HG02571 (cell line): ENCODE data around the gene PRR18.
A peak's percentile ranks its signal among the peaks of the same experiment; 100 is the strongest.

Experiments used
- ATAC-seq: cut with Tn5 transposase; IDR thresholded peaks from one replicate; pipeline ENCODE4 v1.9.1; 2021; ENCODE audit warnings: mild to moderate bottlenecking, moderate library complexity; ENCODE audit not compliant: unreplicated experiment

PRR18 gene

DNA sequence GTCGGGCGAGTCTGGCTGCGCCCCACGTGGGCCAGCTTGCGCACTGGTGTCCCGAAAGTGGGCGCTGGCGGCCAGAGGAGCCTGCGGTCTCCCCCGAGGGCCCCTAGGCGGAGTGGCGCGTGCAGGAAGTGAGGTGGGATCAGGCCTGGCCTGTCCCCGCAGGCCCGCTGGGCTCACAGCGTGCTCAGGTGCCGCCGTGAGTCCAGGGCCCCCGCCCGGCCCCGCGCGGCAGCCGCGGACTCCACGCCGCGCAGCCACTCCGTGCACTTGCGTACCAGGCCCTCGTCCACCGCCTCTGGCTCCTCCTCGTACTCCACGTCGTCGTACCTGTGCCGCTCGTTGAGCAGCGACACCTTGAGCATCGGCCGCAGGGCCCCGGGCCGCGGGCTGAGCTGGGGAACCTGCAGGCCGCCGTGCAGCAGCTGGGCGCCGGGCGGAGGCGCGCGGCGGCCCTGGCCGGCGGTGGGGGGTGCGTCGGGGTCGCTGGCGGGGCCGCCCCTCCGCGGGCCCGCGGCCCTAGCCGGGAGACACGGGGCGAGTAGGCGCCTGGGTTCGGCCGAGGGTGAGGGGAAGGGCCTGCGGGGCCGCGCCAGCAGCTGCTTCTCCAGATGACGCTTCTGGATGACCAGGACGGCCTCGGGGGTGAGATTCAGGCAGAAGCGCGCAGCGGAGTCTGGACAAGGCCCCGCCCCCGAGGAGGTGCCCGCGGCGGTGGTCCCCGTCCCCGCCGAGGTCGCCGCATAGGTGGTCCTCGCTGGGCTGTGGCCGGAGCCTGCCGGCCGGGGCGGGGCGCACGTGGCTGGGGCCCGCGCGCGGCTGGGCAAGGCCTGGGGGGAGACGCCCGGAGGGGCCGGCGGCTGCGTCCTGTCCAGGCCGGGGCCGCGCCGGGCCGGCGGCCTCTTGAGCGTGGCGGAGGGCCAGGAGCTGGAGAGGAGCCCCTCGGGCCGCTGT lies 835 bp downstream of the PRR18 start:
- peak; percentile 34 for ATAC-seq

- ATAC-seq, result no peak
Observed at GRCh38 chr6:166306378-166307081, 1.7 kb downstream of the PRR18 start.

DNA sequence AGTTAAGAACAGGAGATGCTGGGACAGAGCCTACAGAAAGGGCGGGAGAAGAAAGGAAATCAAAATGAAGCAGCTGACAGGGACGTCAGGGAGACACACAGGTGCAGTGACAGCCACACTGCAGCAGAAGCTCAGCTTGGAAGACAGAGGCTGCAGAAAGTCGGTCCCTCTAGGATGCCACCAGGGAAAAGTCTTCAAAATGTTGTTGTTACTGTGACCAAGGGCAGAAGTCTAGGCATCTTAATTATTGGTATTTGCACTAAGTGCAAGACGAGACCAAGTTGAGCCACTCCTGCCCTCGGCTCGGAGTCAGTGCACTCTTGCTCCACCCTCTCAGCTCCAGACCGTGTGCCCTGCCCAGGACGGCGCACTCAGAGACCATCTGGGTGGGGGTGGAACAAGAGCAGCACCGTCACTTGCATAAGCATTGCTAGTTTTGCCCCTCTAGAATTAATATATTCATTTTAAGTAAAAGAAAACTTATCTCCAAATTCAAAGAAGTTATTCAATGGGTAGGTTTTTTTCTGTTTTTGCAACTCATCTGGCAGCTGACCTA lies 2.6 kb downstream of the PRR18 start:
- no peak for ATAC-seq

- no peak for ATAC-seq
Observed at GRCh38 chr6:166304106-166304505, 4.1 kb downstream of the PRR18 start.

- ATAC-seq, result no peak
Observed at GRCh38 chr6:166301611-166302529, 6.3 kb downstream of the PRR18 start.

DNA sequence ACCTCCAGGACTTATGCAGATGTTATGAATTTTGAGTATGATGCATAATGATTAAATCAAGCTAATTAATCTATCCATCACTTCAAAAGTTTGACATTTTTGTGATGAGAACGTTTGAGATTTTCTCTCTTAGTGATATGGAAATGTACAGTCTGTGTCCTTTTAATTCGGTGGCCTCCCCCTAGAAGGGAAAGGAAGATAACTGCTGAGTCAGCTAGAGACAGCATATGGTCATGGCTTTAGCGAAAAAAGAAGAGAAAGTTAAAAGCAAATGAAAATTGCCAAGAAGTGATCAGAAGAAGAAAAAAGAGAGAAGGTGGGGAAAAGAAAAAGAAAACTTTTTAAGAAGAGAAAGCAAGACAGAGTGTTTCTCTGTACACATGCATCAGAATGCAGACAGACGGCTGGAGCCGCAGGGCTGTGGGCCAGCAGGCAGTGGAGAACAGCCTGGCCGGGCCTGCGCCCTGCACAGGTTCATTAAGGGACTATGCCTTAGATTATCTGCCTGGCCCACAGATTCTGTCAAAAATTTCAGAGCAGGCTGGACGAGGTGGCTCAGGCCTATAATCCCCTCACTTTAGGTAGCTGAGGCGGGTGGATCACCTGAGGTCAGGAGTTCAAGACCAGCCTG lies 7.7 kb downstream of the PRR18 start:
- ATAC-seq, result no peak

DNA sequence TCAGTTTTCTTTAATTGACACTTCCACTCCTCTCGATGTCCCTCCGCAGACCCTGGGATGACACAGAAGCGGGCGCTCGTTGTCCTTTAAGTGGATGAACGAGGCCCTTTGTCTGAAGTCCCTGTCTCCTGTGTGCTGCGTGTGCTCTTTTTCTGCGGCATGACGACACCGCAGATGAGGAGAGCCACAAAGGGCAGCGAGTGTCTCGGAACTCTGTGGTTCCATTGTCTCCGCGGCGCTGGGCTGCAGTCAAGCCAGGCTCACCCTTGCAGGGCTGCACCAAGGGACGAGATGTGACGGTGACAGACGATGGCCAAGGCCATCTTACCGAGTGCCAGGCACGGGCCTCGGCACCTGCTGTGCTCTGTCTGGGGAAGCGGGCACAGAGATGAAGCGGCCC lies 10.6 kb downstream of the PRR18 start:
- no peak for ATAC-seq

GRCh38 chr6:166296035-166296883 lies 11.9 kb downstream of the PRR18 start:
- no peak for ATAC-seq

GRCh38 chr6:166293731-166294584 lies 14.2 kb downstream of the PRR18 start:
- ATAC-seq, result no peak

GRCh38 chr6:166289207-166290060 lies 18.8 kb downstream of the PRR18 start:
- no peak for ATAC-seq

DNA sequence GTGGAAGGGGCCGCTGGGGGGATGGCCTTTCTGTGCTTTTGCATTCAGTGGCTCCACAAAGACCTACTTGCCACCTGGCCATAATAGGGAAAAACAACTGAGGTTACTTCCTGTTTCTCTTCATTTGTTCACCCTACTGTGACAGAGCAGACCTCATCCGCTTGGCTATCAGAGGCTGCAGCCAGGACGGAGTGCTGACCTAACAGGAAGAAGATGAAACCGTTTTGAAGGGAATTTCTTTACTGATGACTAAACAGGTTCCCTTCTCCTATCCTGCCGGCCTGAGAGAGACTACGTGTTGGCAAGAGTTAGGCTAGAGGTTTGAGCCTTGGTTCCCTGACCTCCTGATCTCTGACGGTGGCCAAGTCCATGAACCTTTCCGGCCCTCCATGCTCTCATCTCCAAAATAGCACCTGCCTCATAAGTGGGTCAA lies 21.3 kb downstream of the PRR18 start:
- ATAC-seq, result peak; percentile 91

- ATAC-seq, result no peak
Observed at GRCh38 chr6:166285233-166285632, 23.0 kb downstream of the PRR18 start.

DNA sequence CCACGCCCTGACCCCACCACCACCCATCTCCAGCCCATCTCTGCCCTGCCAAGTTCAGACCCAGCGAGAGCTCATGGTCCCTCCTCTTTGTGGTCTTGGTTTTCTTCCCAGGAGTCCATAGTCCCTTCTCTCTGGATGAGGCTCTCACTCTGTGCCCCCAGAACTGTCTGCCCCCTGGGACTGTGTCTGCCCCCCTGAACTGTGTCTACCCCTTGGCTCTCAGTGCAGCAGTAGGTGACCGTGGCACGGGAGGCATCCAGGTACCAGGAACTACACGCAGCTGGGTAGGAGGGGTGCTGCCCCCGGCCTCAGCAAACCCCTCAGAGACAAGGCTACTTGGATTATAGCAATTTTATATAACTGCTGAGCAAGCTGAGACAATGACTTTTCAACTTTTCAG lies 23.6 kb downstream of the PRR18 start:
- ATAC-seq, result no peak

GRCh38 chr6:166282394-166283032 lies 25.7 kb downstream of the PRR18 start:
- ATAC-seq, result no peak

DNA sequence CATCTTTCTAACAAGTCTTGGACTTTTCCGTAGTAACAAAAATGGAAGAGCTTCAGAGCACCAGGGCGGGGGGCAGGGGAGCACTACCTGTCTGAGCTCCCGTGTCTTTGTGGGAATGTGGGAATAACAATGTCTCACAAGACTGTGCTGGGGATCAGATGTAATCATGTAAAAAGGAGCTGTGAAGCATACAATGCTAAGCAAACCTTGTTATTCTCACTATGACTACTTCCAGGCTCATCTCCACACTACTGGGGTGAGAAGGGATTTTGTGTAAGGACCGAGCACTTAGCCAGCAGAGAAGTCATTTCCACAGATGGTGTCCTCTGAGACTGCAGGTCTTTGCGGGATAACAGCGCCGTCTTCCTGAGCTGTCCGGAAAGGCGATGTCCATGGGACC lies 27.1 kb downstream of the PRR18 start:
- ATAC-seq, result peak; percentile 68

DNA sequence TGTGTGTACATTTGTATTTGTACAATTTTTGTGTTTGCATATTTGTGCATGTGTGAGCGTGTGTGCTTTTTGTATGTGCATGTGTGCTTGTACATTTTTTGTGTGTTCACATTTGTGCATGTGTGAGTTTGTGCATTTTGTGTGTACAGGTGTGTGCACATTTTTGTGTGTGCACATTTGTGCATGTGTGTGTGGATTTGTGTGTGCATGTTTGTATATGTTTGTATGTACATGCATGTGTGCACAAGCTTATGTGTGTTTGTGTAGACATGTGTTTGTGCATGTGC lies 28.9 kb downstream of the PRR18 start:
- ATAC-seq, result no peak
